Islet of Langerhans (tissue), 1 donor: ENCODE measurements around the gene FBXL17.

Experiments
- FAIRE-seq: peaks from one replicate; lab custom pipeline; 2011; peaks lifted over from hg19 to GRCh38; lab: Jason Lieb, UNC

Gene FBXL17

GRCh38 chr5:108149369-108149768 is 232.5 kb downstream of the FBXL17 start:
- no peak for FAIRE-seq

- FAIRE-seq: peak; percentile 96
Measured at GRCh38 chr5:108148715-108149139, 233.2 kb downstream of the FBXL17 start.

DNA sequence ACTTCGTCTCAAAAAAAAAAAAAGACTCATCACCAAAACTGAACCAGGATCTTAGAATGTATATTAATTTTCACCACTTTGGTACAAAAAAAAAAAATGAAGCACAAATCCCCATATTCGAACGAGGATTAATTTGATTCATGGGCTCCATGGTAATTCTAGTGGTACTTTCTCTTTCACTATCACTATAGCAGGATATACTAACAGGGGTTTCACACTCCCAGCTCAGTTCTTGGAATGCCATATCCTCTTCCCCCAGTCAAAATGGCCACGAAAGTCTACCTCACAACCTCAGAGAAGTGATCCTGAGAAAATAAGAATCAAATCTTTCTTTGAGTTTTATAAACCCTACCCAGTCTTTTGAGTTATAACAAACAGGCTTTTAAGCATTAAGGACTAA is 235.7 kb downstream of the FBXL17 start:
- FAIRE-seq: no peak

GRCh38 chr5:108145351-108145750 is 236.5 kb downstream of the FBXL17 start:
- no peak for FAIRE-seq

DNA sequence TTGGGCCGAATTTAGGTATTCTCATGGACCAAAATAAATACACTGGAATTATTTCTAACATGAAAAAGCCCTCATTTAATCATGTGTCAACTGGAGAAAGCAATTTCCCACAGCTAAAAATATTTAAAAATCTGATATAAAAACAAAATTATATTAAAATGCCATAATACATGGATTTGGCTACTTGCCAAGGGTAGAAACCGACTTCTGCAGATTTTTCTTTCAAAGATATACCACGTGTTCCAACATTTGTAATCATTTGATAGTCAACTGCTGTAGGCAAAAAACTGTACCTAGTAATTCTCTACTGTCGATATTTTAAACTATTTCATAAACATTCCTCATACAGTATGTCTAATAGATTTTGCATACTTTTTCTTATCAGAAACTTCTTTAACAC is 237.6 kb downstream of the FBXL17 start:
- peak; percentile 64 for FAIRE-seq

DNA sequence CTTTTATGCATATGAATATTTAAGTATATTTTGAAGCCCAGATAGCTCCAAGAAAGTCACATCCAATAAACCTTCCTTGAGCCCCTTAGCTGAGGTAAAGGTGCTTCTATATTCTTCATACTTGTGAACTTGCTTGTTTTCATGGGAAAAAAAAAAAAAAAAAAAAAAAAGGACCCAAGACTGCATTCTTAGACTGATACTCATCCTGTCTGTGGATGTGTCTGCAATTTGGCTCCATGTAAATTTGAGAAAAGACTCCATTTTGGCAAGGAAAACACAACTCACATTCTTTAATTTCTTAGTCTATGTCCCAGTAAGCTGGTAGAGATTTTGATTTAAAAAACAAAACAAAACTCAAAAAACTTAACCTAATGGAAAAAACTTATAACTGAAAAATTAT is 238.3 kb downstream of the FBXL17 start:
- no peak for FAIRE-seq

- FAIRE-seq: no peak
Measured at GRCh38 chr5:108141676-108142075, 240.2 kb downstream of the FBXL17 start.

GRCh38 chr5:108136493-108136892 is 245.4 kb downstream of the FBXL17 start:
- no peak for FAIRE-seq

DNA sequence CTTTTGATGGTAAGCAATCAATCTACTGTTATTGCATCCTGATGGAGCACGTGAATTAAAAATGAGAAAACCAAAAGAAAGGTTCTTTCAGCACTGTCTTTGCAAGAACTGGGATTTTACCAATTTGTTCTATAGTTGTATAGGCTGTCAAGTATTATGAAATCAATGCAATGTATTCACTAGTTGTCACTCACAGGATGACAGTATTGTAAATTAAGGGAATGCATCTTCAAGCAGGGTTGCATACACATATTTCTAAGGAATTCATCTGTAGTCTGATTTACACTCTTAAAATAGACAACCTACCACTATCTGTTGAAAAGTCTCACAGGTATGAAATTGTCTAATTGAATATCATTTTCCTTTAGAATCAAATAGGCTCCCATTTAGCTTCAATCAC is 252.8 kb downstream of the FBXL17 start:
- FAIRE-seq: no peak

GRCh38 chr5:108125771-108126511 is 256.0 kb downstream of the FBXL17 start:
- no peak for FAIRE-seq

GRCh38 chr5:108124596-108124995 is 257.3 kb downstream of the FBXL17 start:
- FAIRE-seq: no peak

GRCh38 chr5:108122702-108123101 is 259.2 kb downstream of the FBXL17 start:
- FAIRE-seq: no peak

GRCh38 chr5:108118813-108119514 is 262.9 kb downstream of the FBXL17 start:
- FAIRE-seq: no peak

DNA sequence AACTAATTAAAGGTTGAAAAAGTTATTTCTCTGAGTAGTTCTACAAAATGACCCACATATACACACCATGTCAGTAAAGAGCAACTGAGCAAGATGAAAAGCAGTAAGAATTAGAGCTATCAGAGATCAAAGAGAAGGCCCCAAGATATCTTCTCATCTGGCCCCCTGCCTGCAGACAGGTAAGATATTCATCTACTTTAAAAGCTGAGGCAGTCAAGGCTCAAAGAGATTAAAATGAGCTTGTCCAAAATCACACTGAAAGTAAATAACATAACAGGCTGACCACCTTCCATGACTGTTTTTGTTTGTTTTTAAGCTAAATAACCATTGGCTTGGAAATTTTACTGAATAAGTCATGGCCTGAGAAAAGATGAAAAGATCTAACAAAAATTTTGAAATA is 266.2 kb downstream of the FBXL17 start:
- FAIRE-seq: no peak

- FAIRE-seq: no peak
Measured at GRCh38 chr5:108113950-108114349, 267.9 kb downstream of the FBXL17 start.

DNA sequence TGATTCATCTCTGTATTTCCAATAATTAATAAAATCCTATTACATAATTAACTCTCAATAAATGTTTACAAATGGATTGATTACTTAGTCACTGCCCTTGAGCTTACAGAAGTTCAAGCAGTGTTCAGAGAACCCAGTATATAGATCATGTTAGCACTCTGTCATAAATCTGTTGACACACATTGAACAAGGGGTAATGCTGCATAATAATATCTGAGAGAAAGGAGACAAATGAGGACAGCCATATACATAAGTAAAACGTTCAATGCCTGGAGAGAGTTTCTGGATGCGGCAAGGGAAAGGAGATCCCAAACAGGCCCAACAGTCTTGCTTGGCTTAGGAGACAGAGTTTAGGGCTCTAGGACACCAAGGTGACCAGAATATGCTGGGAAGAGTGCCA is 270.2 kb downstream of the FBXL17 start:
- FAIRE-seq: no peak

GRCh38 chr5:108109059-108109458 is 272.8 kb downstream of the FBXL17 start:
- FAIRE-seq: no peak

DNA sequence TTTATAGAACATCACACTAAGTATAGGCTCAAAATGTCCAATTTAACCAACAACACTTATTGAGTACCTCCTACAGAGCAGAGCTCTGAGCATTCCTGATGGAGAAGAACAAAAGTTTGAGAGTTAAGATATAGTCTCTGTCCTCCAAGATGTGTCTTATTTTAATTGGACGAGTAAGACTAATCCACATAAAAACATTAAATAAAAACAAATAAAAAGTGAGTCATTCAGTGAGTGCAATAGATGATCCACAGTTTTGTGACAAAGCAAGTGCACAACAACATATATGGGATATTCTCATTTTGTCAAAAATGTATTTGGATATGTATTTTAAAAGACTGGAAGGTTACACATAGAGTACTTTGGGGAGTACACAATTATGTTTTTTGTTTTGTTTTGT is 277.4 kb downstream of the FBXL17 start:
- FAIRE-seq: no peak

DNA sequence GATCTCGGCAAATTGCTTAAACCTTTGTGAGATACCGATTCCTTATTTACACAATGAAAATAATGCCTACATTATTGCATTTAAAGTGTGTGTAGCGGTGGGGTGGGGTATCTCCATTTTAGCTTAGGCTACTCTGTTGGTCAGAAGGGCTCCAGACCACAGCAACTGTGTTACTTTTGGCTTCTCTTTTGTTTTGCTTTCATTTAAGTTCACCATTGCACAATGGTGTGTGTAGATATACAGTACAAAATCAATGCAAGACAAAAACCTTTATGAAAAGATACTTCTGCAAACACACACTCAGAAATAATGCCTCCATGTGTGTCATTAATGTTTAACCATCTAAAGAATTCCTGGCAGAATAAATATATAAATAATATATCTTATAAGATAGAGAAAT is 279.4 kb downstream of the FBXL17 start:
- no peak for FAIRE-seq

GRCh38 chr5:108101821-108102220 is 280.1 kb downstream of the FBXL17 start:
- no peak for FAIRE-seq

GRCh38 chr5:108101130-108101529 is 280.8 kb downstream of the FBXL17 start:
- FAIRE-seq: no peak

- no peak for FAIRE-seq
Measured at GRCh38 chr5:108094800-108095199, 287.1 kb downstream of the FBXL17 start.

DNA sequence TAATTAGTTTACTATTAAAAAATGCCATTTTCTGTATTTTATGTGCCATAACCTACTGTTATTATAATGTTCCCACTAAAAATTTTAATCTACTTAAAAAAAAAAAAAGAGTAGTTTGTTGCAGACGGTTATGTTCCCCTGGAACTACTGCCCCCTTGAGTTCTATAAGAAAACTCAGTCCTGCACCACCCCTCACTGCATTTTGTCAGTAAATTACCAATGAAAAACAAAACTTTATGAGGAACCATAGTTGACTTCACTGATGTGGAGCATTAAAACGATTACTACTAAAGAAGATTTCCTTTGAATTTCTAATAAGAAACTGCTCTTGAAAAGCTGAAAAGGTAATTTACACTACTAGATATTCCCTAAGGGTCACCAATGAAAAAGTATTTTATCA is 288.7 kb downstream of the FBXL17 start:
- FAIRE-seq: no peak

GRCh38 chr5:108090946-108091345 is 291.0 kb downstream of the FBXL17 start:
- FAIRE-seq: no peak
